ENCODE data around the gene OR6B3. TPM values are rescaled to one million over a fixed set of nuclear protein-coding genes. Genes with fewer than 3 reads are reported as not detected.

The OR6B3 gene
- total and polyA plus RNA-seq, 7 donors = not detected

DNA sequence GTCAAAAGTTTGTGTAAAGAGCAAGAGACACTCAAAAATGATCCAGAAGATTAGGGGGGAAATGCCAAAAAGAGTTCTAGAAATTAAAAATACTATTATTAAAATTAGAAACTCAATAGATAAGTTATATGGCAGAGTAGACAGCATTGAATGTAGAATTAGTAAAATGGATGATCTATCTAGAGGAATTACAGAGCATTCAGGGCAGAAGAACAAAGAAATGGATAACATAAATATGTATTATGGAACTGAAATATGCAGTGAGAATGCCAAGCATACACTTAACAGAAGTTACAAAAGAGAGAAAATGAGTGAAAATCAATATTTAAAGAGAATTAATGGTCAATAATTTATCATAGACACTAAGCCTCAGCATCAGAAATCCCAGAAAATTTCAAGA is 33.2 kb upstream of the OR6B3 start:
- no peak for TF ChIP-seq EP300 (IDR thresholded peaks at IDR 0.05)
- TF ChIP-seq POLR2AphosphoS5 (IDR thresholded peaks at IDR 0.05) = no peak
- TF ChIP-seq POLR2A (IDR thresholded peaks at IDR 0.05) = no peak
- TF ChIP-seq, protein P1, sequence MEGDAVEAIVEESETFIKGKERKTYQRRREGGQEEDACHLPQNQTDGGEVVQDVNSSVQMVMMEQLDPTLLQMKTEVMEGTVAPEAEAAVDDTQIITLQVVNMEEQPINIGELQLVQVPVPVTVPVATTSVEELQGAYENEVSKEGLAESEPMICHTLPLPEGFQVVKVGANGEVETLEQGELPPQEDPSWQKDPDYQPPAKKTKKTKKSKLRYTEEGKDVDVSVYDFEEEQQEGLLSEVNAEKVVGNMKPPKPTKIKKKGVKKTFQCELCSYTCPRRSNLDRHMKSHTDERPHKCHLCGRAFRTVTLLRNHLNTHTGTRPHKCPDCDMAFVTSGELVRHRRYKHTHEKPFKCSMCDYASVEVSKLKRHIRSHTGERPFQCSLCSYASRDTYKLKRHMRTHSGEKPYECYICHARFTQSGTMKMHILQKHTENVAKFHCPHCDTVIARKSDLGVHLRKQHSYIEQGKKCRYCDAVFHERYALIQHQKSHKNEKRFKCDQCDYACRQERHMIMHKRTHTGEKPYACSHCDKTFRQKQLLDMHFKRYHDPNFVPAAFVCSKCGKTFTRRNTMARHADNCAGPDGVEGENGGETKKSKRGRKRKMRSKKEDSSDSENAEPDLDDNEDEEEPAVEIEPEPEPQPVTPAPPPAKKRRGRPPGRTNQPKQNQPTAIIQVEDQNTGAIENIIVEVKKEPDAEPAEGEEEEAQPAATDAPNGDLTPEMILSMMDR (IDR thresholded peaks at IDR 0.05) = no peak
- Histone ChIP-seq H3K36me3 (no peaks in the 10 kb centered on the region), H3K27ac (no peak overlapping the region), H3K9me3 (peaks cover 3 to 17% (median 6%) of the 10 kb centered on the region in 4 donors), H3K4me3 (no peak overlapping the region), H3K4me1 (no peaks in the 10 kb centered on the region), H3K27me3 (peaks cover 0 to 5% (median 0%) of the 10 kb centered on the region in 3 donors)
- no peak for DNase-seq
- intact Hi-C loops (cut with DNase I) = no loop called here

DNA sequence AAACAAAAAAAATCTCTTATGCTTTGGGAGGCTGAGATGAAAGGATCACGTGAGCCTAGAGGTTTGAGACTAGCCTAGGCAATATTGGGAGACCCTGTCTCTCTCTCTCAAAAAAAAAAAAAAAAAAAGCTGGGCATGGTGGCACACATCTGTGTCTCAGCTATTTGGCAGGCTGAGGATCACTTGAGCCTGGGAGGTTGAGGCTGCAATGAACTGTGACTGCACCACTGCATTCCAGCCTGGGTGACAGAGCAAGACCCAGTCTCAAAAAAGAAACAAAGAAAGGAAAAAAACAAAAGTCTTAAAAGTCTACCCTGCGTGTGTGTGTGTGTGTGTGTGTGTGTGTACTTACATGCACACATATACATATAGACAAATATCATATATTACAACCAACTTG is 25.3 kb upstream of the OR6B3 start:
- DNase-seq = no peak
- Histone ChIP-seq H3K9me3 (peaks cover 0 to 6% (median under 1%) of the 10 kb centered on the region in 4 donors), H3K4me1 (no peaks in the 10 kb centered on the region), H3K27ac (no peak overlapping the region), H3K27me3 (peaks cover 0 to 5% (median 0%) of the 10 kb centered on the region in 3 donors), H3K4me3 (no peak overlapping the region), H3K36me3 (no peaks in the 10 kb centered on the region)
- TF ChIP-seq POLR2AphosphoS5 (IDR thresholded peaks at IDR 0.05) (no peak), POLR2A (IDR thresholded peaks at IDR 0.05) (no peak)
- intact Hi-C loops (cut with DNase I) = no loop called here
- 47 to 66% methylated on average over 2 of the region's 2 CpGs for WGBS, 2 donors

DNA sequence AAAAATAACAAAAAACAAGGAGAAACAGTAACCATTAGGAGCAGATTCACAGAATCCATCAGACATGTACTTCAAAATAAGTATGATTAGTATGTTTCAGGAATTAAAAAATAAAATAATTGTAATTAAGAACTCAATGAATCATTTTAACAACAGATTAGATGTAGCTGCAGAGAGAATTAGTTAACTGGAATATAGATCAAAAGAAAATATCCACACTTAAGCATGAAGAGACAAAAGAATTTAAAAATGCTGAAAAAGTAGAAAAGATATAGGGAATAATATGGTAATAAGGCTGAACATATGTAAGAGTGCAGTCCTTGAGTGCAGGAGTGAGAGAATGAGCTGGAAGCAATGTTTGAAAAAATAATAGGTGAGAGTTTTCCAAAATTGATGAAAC is 24.1 kb upstream of the OR6B3 start:
- no peak overlapping the region for H3K27ac ChIP-seq
- no peak for DNase-seq
- TF ChIP-seq, protein P1 (IDR thresholded peaks at IDR 0.05) = no peak
- no peak for TF ChIP-seq EP300 (IDR thresholded peaks at IDR 0.05)
- TF ChIP-seq POLR2AphosphoS5 (IDR thresholded peaks at IDR 0.05) = no peak
- no peaks in the 10 kb centered on the region for H3K4me1 ChIP-seq
- H3K9me3 ChIP-seq = peaks cover 0 to 6% (median under 1%) of the 10 kb centered on the region in 4 donors
- H3K27me3 ChIP-seq = peaks cover 0 to 5% (median 0%) of the 10 kb centered on the region in 3 donors
- H3K4me3 ChIP-seq = no peak overlapping the region
- H3K36me3 ChIP-seq = no peaks in the 10 kb centered on the region
- intact Hi-C loops (cut with DNase I) = no loop called here

DNA sequence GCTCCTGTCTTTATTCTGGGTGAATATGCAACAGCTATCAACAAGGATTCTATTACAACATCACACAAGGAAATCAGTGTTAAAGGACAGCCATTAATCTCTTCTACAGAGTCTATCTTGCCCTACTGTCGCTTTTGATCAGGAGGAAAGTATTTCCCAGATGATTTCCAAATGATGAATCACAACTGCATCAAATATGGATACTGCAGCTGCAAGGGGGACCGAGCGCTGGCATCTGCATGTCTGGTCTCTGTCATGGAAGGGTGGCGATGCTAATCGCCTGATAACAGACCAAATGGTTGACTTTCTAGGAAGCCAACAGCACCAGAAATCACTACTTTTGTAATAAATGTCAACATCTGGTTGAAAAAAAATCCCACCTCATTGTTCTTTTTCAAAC is 21.2 kb upstream of the OR6B3 start:
- H3K4me1 ChIP-seq = no peaks in the 10 kb centered on the region
- no peak overlapping the region for H3K4me3 ChIP-seq
- H3K27me3 ChIP-seq = peaks cover 0 to 5% (median 0%) of the 10 kb centered on the region in 3 donors
- no peak overlapping the region for H3K27ac ChIP-seq
- H3K9me3 ChIP-seq = peaks cover 0 to 6% (median under 1%) of the 10 kb centered on the region in 4 donors
- no peak for DNase-seq
- intact Hi-C loops (cut with DNase I) = no loop called here
- 47 to 68% methylated on average over 5 of the region's 5 CpGs for WGBS, 2 donors
- TF ChIP-seq EP300 (IDR thresholded peaks at IDR 0.05) (no peak), POLR2A (IDR thresholded peaks at IDR 0.05) (no peak), POLR2AphosphoS5 (IDR thresholded peaks at IDR 0.05) (no peak)
- TF ChIP-seq, protein P1 (IDR thresholded peaks at IDR 0.05) = no peak
- no peaks in the 10 kb centered on the region for H3K36me3 ChIP-seq

GRCh38 chr2:240070907-240071306 is 17.6 kb upstream of the OR6B3 start:
- no peaks in the 10 kb centered on the region for H3K4me1 ChIP-seq
- H3K9me3 ChIP-seq = no peaks in the 10 kb centered on the region
- 87 to 92% methylated on average over 3 of the region's 3 CpGs for WGBS, 2 donors
- intact Hi-C loops (cut with DNase I) = no loop called here
- DNase-seq = no peak
- peaks cover 0 to 5% (median 0%) of the 10 kb centered on the region in 3 donors for H3K27me3 ChIP-seq
- no peak overlapping the region for H3K4me3 ChIP-seq
- no peak for TF ChIP-seq POLR2AphosphoS5 (IDR thresholded peaks at IDR 0.05)
- TF ChIP-seq POLR2A (IDR thresholded peaks at IDR 0.05) = no peak
- TF ChIP-seq EP300 (IDR thresholded peaks at IDR 0.05) = no peak
- TF ChIP-seq, protein P1 (IDR thresholded peaks at IDR 0.05) = no peak
- H3K36me3 ChIP-seq = no peaks in the 10 kb centered on the region
- no peak overlapping the region for H3K27ac ChIP-seq
